ENCODE data around the gene MTHFD2.
"Not testable (repeated sequence)": the region's sequence is repeated elsewhere in the genome, so short reads cannot be mapped to it uniquely, and the experiment has no call there.

Gene MTHFD2

GRCh38 chr2:74229865-74230264, 31.4 kb downstream of the MTHFD2 start:
- DNase-seq (ENCODE audit: low spot score): not testable (repeated sequence)

- no peak for DNase-seq (ENCODE audit: low spot score)
Measured at GRCh38 chr2:74232426-74232825, 34.0 kb downstream of the MTHFD2 start.

GRCh38 chr2:74233648-74234047, 35.2 kb downstream of the MTHFD2 start:
- no peak for DNase-seq (ENCODE audit: low spot score)

- DNase-seq (ENCODE audit: low spot score): no peak
Measured at GRCh38 chr2:74235041-74235440, 36.6 kb downstream of the MTHFD2 start.

- no peak for DNase-seq (ENCODE audit: low spot score)
Measured at GRCh38 chr2:74238879-74239278, 40.5 kb downstream of the MTHFD2 start.

- no peak for DNase-seq (ENCODE audit: low spot score)
Measured at GRCh38 chr2:74239346-74239745, 40.9 kb downstream of the MTHFD2 start.

GRCh38 chr2:74242354-74243071, 44.1 kb downstream of the MTHFD2 start:
- DNase-seq (ENCODE audit: low spot score): no peak

- DNase-seq (ENCODE audit: low spot score): no peak
Measured at GRCh38 chr2:74244286-74244685, 45.9 kb downstream of the MTHFD2 start.

- no peak for DNase-seq (ENCODE audit: low spot score)
Measured at GRCh38 chr2:74246496-74247195, 48.2 kb downstream of the MTHFD2 start.

GRCh38 chr2:74249406-74250122, 51.1 kb downstream of the MTHFD2 start:
- no peak for DNase-seq (ENCODE audit: low spot score)

- peak; percentile 78 for DNase-seq (ENCODE audit: low spot score)
Measured at GRCh38 chr2:74250189-74250631, 51.8 kb downstream of the MTHFD2 start.

GRCh38 chr2:74252036-74252435, 53.6 kb downstream of the MTHFD2 start:
- no peak for DNase-seq (ENCODE audit: low spot score)

GRCh38 chr2:74252862-74253261, 54.4 kb downstream of the MTHFD2 start:
- DNase-seq (ENCODE audit: low spot score): no peak

- no peak for DNase-seq (ENCODE audit: low spot score)
Measured at GRCh38 chr2:74253306-74253970, 55.0 kb downstream of the MTHFD2 start.

- DNase-seq (ENCODE audit: low spot score): no peak
Measured at GRCh38 chr2:74253971-74254310, 55.5 kb downstream of the MTHFD2 start.

GRCh38 chr2:74255660-74256213, 57.3 kb downstream of the MTHFD2 start:
- no peak for DNase-seq (ENCODE audit: low spot score)

GRCh38 chr2:74259191-74259590, 60.8 kb downstream of the MTHFD2 start:
- no peak for DNase-seq (ENCODE audit: low spot score)

- DNase-seq (ENCODE audit: low spot score): no peak
Measured at GRCh38 chr2:74259733-74260132, 61.3 kb downstream of the MTHFD2 start.

GRCh38 chr2:74260495-74260894, 62.1 kb downstream of the MTHFD2 start:
- DNase-seq (ENCODE audit: low spot score): no peak

GRCh38 chr2:74261204-74261864, 62.9 kb downstream of the MTHFD2 start:
- peak; percentile 63 for DNase-seq (ENCODE audit: low spot score)

GRCh38 chr2:74262681-74263080, 64.3 kb downstream of the MTHFD2 start:
- no peak for DNase-seq (ENCODE audit: low spot score)

- DNase-seq (ENCODE audit: low spot score): no peak
Measured at GRCh38 chr2:74264281-74264680, 65.9 kb downstream of the MTHFD2 start.

All from D341Med (cell line).